MCF 10A (cell line): Measurements from ENCODE around the gene RABAC1. TPM values are rescaled to one million over a fixed set of nuclear protein-coding genes. Genes with fewer than 3 reads are reported as not detected.
"Not testable (repeated sequence)": the region's sequence is repeated elsewhere in the genome, so short reads cannot be mapped to it uniquely, and the experiment has no call there.

Experiments
- BruUV-seq: library from RNA; stranded (reverse); fragments of 400-500 nt; replicated peaks from 2 replicates; lab custom pipeline; 2021; lab: Mats Ljungman, UMichigan
- CTCF ChIA-PET: fragments of 300-600 bp; sonication (Branson Sonifier 250); formaldehyde crosslinking; extraction: SDS; loops from one replicate; lab custom pipeline; 2021; ENCODE audit warnings: antibody characterized with exemption, inconsistent platforms; lab: Yijun Ruan, JAX
- POLR2A ChIA-PET: fragments of 300-600, 350-650 bp; sonication (Branson Sonifier 250); formaldehyde crosslinking; extraction: SDS; loops from one replicate; lab custom pipeline; 2020; ENCODE audit warnings: antibody characterized with exemption, inconsistent platforms; lab: Yijun Ruan, JAX
- DNase-seq: peaks from one replicate; pipeline ENCODE4 v3.0.0-alpha.2; 2018; ENCODE audit not compliant: unreplicated experiment
- H3K27ac Mint-ChIP-seq: one replicate; pipeline ENCODE4 v1.8.0; 2022; ENCODE audit warnings: mild to moderate bottlenecking, low read depth, mixed read lengths; ENCODE audit not compliant: unreplicated experiment
- H3K27me3 Mint-ChIP-seq: one replicate; pipeline ENCODE4 v1.8.0; 2022; ENCODE audit warnings: mixed read lengths; ENCODE audit not compliant: insufficient read depth, unreplicated experiment
- H3K36me3 Mint-ChIP-seq: one replicate; pipeline ENCODE4 v1.8.0; 2022; ENCODE audit warnings: mild to moderate bottlenecking, moderate library complexity, mixed read lengths; ENCODE audit not compliant: insufficient read depth, unreplicated experiment
- H3K4me1 Mint-ChIP-seq: one replicate; pipeline ENCODE4 v1.8.0; 2022; ENCODE audit warnings: mixed read lengths; ENCODE audit not compliant: insufficient read depth, unreplicated experiment
- H3K4me3 Mint-ChIP-seq: one replicate; pipeline ENCODE4 v1.8.0; 2022; ENCODE audit warnings: mild to moderate bottlenecking, moderate library complexity, mixed read lengths; ENCODE audit not compliant: unreplicated experiment
- H3K9me3 Mint-ChIP-seq: one replicate; pipeline ENCODE4 v1.8.0; 2022; ENCODE audit warnings: mixed read lengths; ENCODE audit not compliant: unreplicated experiment
- CTCF ChIP-seq: fragments of 200-600 bp; IDR thresholded peaks from one replicate; pipeline ENCODE4 v1.8.0; 2022; ENCODE audit warnings: antibody characterized with exemption, mild to moderate bottlenecking; ENCODE audit not compliant: unreplicated experiment
- intact Hi-C: fragments of 100-400 bp; cut with micrococcal nuclease; formaldehyde crosslinking; loops from 2 replicates; pipeline ENCODE4 v1.14.1; 2022
- total RNA-seq: library from RNA; stranded (reverse); gene quantifications from 2 replicates; pipeline ENCODE4 v1.2.3, GENCODE V29; 2022

The RABAC1 gene
- total RNA-seq, 1 experiment from 2014 or later, result 75.4 TPM

GRCh38 chr19:41915776-41916414, 43.2 kb downstream of the RABAC1 start:
- BruUV-seq, result no TSS peak
- CTCF ChIA-PET, result interaction anchor here (0.6 kb wide), 1 partner anchor 37 kb away, joined by 3 read pairs; no protein-coding TSS in a partner anchor
- Mint-ChIP-seq H3K4me1 (no peaks in the 10 kb centered on the region), H3K36me3 (no peaks in the 10 kb centered on the region), H3K9me3 (no peaks in the 10 kb centered on the region), H3K4me3 (no peak overlapping the region), H3K27me3 (peaks cover 1% of the 10 kb centered on the region), H3K27ac (no peak overlapping the region)
- intact Hi-C loops, result no loop called here
- POLR2A ChIA-PET, result no interaction called here
- no peak for DNase-seq
- no peak for TF ChIP-seq CTCF

DNA sequence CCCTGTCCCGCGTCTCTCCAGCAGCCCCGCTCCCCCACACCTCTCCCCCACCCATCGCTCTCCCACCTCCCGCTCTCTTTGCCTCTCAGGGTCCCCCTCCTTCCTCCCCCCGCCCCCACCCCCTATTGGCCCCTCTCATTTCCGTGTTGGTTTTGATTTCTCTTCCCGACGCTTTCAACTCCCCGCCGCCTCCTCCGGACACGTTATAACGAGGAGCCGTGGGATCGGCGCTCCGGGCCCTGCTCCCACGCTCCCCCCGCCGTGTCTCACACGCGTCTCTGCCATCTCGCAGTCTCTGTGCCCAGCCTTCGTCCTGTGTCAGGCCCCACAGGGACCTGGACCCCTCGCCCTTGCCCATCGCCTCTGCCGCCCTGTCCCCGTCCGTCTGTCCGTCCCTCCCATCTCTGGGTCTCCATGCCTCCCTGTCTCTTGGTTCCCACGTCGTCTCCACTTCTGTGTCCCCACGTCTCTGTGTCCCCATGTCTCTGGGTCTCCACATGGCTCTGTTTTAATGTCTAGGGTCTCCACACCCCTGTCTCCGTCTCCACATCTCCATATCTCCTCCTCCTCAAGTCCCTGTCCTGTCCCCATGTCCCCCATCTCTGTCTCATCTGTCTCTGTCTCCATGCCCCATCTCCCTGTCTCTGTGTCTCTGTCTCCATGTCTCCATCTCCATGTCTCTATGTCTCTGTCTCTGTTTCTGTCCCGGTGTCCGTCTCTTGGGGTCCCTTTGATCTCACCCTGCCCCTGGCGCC, 43.9 kb downstream of the RABAC1 start:
- no peak for DNase-seq
- TF ChIP-seq CTCF, result no peak
- no peaks in the 10 kb centered on the region for H3K27me3 Mint-ChIP-seq
- peaks cover 6% of the 10 kb centered on the region for H3K4me1 Mint-ChIP-seq
- no peaks in the 10 kb centered on the region for H3K9me3 Mint-ChIP-seq
- no peaks in the 10 kb centered on the region for H3K36me3 Mint-ChIP-seq
- no peak overlapping the region for H3K27ac Mint-ChIP-seq
- BruUV-seq, result no TSS peak
- no peak overlapping the region for H3K4me3 Mint-ChIP-seq
- intact Hi-C loops, result no loop called here
- ChIA-PET CTCF (no interaction called here), POLR2A (no interaction called here)

- CTCF ChIA-PET, H3K27ac Mint-ChIP-seq, BruUV-seq, POLR2A ChIA-PET, H3K9me3 Mint-ChIP-seq, H3K27me3 Mint-ChIP-seq, H3K36me3 Mint-ChIP-seq, H3K4me3 Mint-ChIP-seq, intact Hi-C loops, DNase-seq, H3K4me1 Mint-ChIP-seq: not testable (repeated sequence)
Observed at GRCh38 chr19:41914424-41914834, 44.7 kb downstream of the RABAC1 start.

GRCh38 chr19:41913538-41914423, 45.3 kb downstream of the RABAC1 start:
- Mint-ChIP-seq H3K9me3 (no peaks in the 10 kb centered on the region), H3K36me3 (peaks cover 4% of the 10 kb centered on the region), H3K27me3 (no peaks in the 10 kb centered on the region), H3K4me3 (no peak overlapping the region), H3K27ac (no peak overlapping the region), H3K4me1 (peaks cover 6% of the 10 kb centered on the region)
- ChIA-PET POLR2A (no interaction called here), CTCF (no interaction called here)
- no TSS peak for BruUV-seq
- intact Hi-C loops, result no loop called here
- no peak for TF ChIP-seq CTCF
- no peak for DNase-seq
